A673 (cell line): ENCODE results near the gene LRRC3B.

Experiments
- EZH2 ChIP-seq: fragments of 200-600 bp; sonication (generic); IDR thresholded peaks from 2 replicates; pipeline ENCODE4 v1.6.1; 2017; ENCODE audit warnings: borderline replicate concordance, low read depth, mild to moderate bottlenecking, mixed read lengths, antibody characterized with exemption, low read length; ENCODE audit not compliant: poor library complexity, severe bottlenecking
- TF ChIP-seq, protein P1 (sequence below): fragments of 300-800, 200-600 bp; sonication (generic); conservative IDR thresholded peaks from 2 replicates; pipeline ENCODE4 v1.5.1; 2017; ENCODE audit warnings: low read depth, mild to moderate bottlenecking, antibody characterized with exemption, low read length, moderate library complexity, mixed read lengths

DNA sequence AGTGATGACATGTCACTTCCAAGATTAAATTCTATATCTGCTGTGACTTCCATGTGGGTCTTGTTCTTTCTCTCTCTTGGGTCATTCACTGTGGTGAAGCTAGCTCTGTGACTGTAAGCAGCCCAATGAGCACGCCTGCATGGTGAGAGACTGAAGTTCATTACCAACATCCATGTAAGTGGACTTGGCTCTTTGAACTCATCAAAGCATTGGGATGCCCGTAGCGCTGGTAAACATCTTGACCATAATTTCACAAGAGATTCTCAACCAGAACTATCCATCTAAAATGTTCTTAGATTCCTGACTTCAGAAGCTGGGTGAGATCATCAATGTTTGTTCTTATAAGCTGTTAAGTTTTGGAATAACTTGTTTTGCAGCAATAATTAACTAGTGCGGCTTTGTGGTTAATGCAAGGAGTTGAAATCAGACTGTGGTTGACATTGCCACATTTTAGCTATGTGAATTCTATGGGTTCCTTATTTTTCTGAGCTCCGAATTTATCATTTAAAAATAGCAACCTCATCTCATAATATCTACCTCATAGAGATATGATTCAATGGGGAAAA lies 31.6 kb upstream of the LRRC3B start:
- TF ChIP-seq EZH2: no peak
- TF ChIP-seq, protein P1, sequence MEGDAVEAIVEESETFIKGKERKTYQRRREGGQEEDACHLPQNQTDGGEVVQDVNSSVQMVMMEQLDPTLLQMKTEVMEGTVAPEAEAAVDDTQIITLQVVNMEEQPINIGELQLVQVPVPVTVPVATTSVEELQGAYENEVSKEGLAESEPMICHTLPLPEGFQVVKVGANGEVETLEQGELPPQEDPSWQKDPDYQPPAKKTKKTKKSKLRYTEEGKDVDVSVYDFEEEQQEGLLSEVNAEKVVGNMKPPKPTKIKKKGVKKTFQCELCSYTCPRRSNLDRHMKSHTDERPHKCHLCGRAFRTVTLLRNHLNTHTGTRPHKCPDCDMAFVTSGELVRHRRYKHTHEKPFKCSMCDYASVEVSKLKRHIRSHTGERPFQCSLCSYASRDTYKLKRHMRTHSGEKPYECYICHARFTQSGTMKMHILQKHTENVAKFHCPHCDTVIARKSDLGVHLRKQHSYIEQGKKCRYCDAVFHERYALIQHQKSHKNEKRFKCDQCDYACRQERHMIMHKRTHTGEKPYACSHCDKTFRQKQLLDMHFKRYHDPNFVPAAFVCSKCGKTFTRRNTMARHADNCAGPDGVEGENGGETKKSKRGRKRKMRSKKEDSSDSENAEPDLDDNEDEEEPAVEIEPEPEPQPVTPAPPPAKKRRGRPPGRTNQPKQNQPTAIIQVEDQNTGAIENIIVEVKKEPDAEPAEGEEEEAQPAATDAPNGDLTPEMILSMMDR: no peak
